Pons (tissue), 1 donor: ENCODE results near the gene RAD51B.

Experiments used
- DNase-seq: peaks from one replicate; pipeline ENCODE4 v3.0.0-alpha.2; 2016; ENCODE audit warnings: low spot score

Gene RAD51B

GRCh38 chr14:68532496-68532895 is 712.9 kb downstream of the RAD51B start:
- no peak for DNase-seq

GRCh38 chr14:68534276-68534675 is 714.7 kb downstream of the RAD51B start:
- DNase-seq: no peak

DNA sequence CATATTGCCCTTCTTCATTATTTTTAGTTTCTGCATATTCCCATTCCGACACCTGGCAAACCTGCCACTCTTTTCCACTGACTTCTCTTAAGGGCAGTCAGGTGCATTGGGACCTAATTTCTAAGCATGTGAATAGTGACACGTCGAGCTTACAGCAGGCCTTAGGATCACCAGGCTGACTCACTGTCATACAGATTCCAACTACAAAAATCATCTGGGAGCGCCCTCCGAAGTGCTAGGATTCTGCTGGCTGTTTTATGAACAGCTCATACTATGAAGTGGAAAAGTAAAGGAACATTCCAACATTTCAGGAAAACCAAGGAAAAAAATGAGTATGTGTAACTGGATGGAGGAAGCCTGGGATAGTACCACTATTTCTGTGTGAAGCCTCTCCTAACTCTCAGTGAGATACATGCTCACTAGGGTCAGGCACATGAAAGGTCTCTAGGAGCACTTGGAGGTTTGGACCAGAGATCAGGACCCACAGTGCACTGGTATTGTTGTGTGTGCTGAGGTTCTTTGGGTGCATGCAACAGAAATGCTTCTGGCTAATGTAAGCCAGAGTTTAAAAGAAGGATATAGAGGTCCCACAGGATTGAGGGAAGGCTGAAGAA is 715.9 kb downstream of the RAD51B start:
- DNase-seq: no peak

DNA sequence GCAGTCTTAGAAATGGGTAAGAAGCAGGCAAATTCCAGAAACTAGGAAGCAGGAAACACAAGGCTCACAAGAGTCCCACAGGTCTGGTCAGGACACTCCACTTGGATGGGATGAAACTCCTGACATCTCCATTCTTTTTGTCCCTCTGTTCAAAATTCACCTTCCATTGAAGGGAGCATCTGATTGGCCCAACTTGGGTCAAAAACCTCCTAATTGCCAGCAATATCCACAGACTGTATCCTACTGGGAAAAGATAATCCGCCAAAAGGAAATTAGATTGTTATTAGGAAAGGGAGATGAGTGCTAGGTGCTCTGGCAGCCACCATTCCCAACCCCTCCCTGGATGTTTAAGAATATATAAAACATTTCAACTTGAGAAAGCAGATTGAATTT is 716.4 kb downstream of the RAD51B start:
- no peak for DNase-seq

DNA sequence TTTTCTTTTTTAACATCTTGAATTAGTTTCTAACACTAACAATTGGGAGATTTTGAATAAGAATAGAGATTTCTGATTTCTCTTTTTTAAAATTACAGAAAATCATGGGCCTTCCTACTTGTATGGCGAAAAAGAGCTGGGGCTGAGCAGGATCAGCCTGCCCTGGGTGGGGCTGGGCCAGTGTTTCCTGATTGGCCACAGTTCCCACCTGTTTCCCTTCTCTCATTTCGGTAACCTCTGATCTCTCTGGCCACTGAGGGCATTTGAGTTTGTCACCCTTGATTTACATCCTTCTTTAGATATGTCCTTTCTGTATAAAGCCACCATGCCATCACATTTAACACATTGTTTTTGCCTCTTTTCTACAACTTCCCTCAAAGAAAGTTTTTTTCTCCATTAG is 719.1 kb downstream of the RAD51B start:
- DNase-seq: no peak

DNA sequence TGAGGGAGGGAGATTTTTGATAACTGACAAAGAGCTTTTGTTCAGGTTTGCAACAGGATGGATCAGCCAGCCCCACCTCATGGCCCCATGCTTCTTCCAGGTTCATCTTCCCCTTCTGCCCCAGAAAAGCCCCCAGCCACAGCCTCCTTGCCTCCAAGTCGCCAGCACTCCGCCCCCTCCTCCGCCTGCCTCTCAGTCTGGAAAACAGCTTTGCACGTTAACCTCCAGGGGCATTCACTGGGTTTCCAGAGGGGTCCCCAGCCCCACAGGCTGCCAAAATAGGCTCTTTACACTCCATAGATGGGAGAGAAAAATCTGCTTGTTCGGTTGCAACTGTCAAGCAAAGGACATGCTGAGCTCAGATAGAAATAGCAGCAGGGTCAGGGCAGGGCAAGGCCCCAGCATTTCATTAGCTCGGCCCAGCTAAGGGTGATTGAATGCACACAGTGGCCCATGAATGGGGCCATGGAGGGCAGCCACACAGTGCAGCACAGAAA is 719.7 kb downstream of the RAD51B start:
- peak; percentile 73 for DNase-seq

DNA sequence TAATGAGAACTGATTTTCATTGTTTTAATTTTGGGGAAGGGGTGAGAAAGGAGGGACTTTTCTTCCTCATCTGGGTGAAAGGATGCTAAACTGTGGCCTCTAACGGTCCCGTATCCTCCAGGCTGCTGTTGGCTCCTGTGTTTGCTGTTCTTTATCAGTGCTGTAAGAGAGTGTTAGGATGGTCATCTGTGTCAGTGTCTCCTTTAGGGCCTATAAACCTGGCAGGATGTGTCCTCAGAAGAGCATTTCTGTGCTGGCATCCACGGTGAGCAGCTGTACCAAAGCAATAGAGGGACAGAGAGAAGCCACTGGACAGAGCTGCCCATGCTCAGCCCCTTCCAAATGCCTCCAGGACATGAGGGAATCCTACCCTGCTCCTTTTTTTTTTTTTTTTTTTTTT is 720.2 kb downstream of the RAD51B start:
- DNase-seq: no peak

DNA sequence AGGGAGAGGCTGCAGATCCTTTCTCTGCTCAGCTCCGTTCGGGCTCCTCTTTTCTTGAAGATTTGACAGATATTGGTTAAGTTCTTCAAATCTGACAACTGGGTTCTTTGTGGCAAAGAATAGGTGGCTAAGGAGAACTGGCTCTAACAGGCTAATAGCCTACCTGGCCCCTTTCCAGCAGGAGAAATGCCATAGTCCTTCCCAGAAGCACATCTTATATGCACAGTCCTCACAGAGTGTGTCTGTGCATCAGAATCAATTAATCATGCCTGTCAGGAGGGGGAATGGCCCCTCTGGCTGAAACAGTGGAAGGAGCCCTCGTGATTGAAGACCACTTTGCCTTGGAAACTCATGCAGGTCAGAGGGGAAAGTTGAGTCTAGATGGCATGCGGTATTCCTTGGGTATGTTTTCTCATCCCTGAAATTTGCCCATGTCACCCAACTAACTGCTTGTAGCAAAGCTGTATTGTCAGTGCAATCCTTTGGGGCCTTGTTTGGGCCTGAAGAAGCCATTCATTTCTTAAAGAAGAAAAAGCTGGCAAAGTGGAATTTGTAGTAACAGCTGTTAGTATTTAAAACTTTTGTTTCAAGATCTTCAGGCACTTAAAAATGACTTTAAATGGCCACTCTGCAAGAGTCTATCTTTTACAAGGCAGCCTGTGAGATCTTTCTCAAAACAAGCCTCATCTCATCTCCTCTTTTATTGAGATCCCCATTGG is 721.8 kb downstream of the RAD51B start:
- no peak for DNase-seq

- DNase-seq: no peak
These were observed 722.8 kb downstream of the RAD51B start for GRCh38 chr14:68542346-68542745.

- DNase-seq: no peak
These were observed 723.9 kb downstream of the RAD51B start for GRCh38 chr14:68543516-68543915.

- DNase-seq: peak; percentile 52
These were observed 724.7 kb downstream of the RAD51B start for GRCh38 chr14:68544081-68544892.

GRCh38 chr14:68546839-68547238 is 727.3 kb downstream of the RAD51B start:
- DNase-seq: no peak

DNA sequence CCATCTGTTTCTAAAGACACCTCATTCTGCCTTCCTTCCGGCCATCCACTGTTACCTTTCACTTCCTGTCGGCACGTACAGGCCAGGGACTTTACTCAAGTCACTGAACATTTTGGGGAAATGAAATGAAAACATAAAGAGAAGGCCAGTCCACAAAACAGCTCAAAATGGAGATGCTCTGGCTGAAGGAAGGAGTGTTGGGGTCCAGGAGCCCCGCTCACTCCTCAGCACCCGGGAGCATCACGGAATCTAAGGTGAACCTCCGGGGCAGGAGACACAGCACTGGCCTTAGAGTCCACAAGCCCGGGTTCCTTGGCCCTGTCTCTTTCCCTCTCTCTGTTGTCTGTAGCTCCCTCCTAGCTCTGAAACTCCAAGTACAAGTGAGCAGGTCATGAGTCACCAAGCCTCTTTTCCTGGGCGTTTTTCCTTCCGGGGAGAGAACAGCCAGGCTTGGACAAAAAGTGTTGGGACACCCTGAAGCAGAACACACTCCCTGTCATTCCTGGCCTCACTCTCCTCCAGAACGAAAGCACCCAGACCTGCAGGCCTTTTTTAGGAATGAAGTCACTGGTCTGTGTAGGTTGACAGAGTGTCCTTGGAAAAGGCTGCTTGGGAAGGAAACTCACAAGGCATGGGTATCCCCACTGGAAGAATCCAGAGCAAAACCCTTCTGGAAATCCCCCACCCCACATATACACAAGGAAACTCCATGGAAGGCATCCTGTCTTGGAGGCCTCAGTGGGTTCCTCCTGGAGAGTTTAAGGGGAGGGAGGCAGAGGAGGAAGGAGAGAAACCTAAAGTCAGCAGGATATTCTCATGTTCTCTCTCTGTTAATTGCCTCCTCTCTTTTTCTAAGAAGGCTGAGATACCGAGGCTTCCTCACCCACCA is 728.0 kb downstream of the RAD51B start:
- no peak for DNase-seq

GRCh38 chr14:68548194-68549076 is 728.9 kb downstream of the RAD51B start:
- DNase-seq: peak; percentile 48

GRCh38 chr14:68550338-68550715 is 730.7 kb downstream of the RAD51B start:
- DNase-seq: no peak

GRCh38 chr14:68551045-68551683 is 731.6 kb downstream of the RAD51B start:
- no peak for DNase-seq

DNA sequence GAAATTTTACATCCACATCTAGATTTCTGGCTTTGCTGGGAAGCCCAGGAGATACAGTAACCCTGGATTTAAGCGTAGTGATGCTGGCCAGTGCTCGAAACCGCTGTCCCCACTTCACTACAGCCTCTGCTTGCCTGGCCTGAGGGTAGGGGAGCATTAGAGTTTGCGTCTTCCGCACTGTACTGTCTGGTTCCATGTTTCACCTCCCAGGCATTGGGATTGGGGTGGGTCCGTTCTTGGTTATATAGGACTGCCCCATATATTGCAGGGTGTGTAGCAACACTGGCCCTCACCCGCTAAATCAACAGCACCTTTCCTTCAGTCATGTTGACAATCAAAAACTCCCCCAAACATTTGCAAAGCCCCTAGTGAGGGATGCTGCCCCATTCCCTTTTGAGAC is 732.5 kb downstream of the RAD51B start:
- no peak for DNase-seq

- DNase-seq: no peak
These were observed 733.0 kb downstream of the RAD51B start for GRCh38 chr14:68552602-68553001.

DNA sequence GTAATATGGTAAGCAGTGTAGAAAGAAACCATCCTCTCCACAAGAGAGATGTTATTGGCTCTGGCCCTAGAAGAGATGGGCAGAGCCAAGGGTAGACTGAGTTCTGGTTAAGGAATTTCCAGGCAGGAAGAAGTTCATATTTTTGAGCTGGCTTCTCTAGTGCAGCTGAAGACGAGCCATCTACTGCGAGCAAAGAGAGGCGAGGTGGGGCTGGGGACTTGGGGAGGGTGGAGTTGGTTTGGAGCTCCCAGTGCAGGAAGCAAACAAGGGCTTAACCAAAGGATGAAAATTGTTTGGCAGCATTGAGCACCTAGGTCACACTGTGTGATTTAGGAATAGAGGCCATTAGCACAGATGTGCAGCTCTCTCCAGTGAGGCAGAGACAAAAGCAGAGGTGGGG is 733.7 kb downstream of the RAD51B start:
- DNase-seq: no peak

- DNase-seq: no peak
These were observed 734.7 kb downstream of the RAD51B start for GRCh38 chr14:68554231-68554630.
